Measurements from ENCODE around the gene PEX12. TPM values are rescaled to one million over a fixed set of nuclear protein-coding genes. Genes with fewer than 3 reads are reported as not detected.
A peak's percentile ranks its signal among the peaks of the same experiment; 100 is the strongest.

PEX12 gene
- polyA plus RNA-seq, 1 donor (not counting 4 experiments of a cell fraction or from before 2014, with no cell fraction given) = 6.4 TPM

GRCh38 chr17:35553310-35553709 lies 25.1 kb downstream of the PEX12 start:
- Histone ChIP-seq H3K4me2 (ENCODE audit: control insufficient read depth, extremely low read depth, insufficient read depth, low read depth, low read length) (no peak overlapping the region), H3K9me3 (ENCODE audit: control insufficient read depth, low read depth, low read length) (no peaks in the 10 kb centered on the region), H3K27me3 (ENCODE audit: control insufficient read depth, extremely low read depth, insufficient read depth, low read length) (peaks cover 4% of the 10 kb centered on the region), H2AFZ (ENCODE audit: control insufficient read depth, low read length) (no peak overlapping the region), H3K36me3 (ENCODE audit: control insufficient read depth in 2 of 2, extremely low read depth in 1 of 2, insufficient read depth in 2 of 2, low read length in 2 of 2) (no peaks in the 10 kb centered on the region), H3K4me1 (ENCODE audit: control insufficient read depth, extremely low read depth, insufficient read depth, low read length) (no peaks in the 10 kb centered on the region), H3K9me1 (ENCODE audit: control insufficient read depth, extremely low read depth, insufficient read depth, low read length) (no peaks in the 10 kb centered on the region), H3K9ac (ENCODE audit: control insufficient read depth, extremely low read depth, insufficient read depth, low read length) (no peak overlapping the region), H3K4me3 (ENCODE audit: control insufficient read depth in 2 of 3, extremely low read depth in 1 of 3, insufficient read depth in 2 of 3, low read depth in 1 of 3, low read length in 3 of 3) (no peak overlapping the region), H4K20me1 (ENCODE audit: control insufficient read depth, extremely low read depth, insufficient read depth, low read length) (no peaks in the 10 kb centered on the region), H3K79me2 (ENCODE audit: control insufficient read depth, insufficient read depth, low read length) (no peaks in the 10 kb centered on the region), H3K27ac (ENCODE audit: control insufficient read depth, insufficient read depth, low read length) (no peak overlapping the region)
- FAIRE-seq (no peak), DNase-seq (ENCODE audit: low read depth, low spot score) (no peak)
- TF ChIP-seq CTCF (optimal IDR thresholded peaks at IDR 0.05 in 1 of 3, IDR thresholded peaks at IDR 0.05 in 1 of 3, conservative IDR thresholded peaks at IDR 0.05 in 1 of 3; ENCODE audit: extremely low read depth in 1 of 3, insufficient read depth in 2 of 3, low read length in 3 of 3) (no peak), EZH2 (IDR thresholded peaks at IDR 0.05; ENCODE audit: low read length) (no peak)
- dilution Hi-C loops (cut with MboI; ENCODE audit: extremely low pct_ligation_motif_present, low sequenced_read_pairs) = no loop called here

DNA sequence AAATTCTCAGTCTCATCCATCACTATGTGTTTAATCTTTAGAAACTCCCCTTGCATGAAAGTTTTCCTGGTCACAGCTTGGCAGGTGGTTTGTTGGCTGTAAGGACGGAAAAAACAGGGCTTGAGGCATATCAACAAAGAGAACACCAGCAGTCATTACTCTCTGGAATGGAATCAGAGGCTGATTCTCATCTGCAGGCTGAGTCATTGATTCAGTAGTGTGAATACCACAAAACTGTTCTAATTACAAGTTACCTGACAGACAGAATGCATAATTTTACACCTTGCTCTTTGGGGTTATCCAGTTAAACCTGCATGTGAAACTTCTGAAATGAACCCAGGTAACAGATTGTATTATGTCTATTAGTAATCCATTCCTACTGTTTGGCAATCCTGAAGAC lies 29.4 kb downstream of the PEX12 start:
- Histone ChIP-seq H4K20me1 (ENCODE audit: control insufficient read depth, extremely low read depth, insufficient read depth, low read length) (no peaks in the 10 kb centered on the region), H3K36me3 (ENCODE audit: control insufficient read depth in 2 of 2, extremely low read depth in 1 of 2, insufficient read depth in 2 of 2, low read length in 2 of 2) (no peaks in the 10 kb centered on the region), H3K9me1 (ENCODE audit: control insufficient read depth, extremely low read depth, insufficient read depth, low read length) (no peaks in the 10 kb centered on the region), H2AFZ (ENCODE audit: control insufficient read depth, low read length) (no peak overlapping the region), H3K4me3 (ENCODE audit: control insufficient read depth in 2 of 3, extremely low read depth in 1 of 3, insufficient read depth in 2 of 3, low read depth in 1 of 3, low read length in 3 of 3) (no peak overlapping the region), H3K9ac (ENCODE audit: control insufficient read depth, extremely low read depth, insufficient read depth, low read length) (no peak overlapping the region), H3K4me2 (ENCODE audit: control insufficient read depth, extremely low read depth, insufficient read depth, low read depth, low read length) (no peak overlapping the region), H3K27me3 (ENCODE audit: control insufficient read depth, extremely low read depth, insufficient read depth, low read length) (peaks cover 4% of the 10 kb centered on the region), H3K4me1 (ENCODE audit: control insufficient read depth, extremely low read depth, insufficient read depth, low read length) (no peaks in the 10 kb centered on the region), H3K79me2 (ENCODE audit: control insufficient read depth, insufficient read depth, low read length) (no peaks in the 10 kb centered on the region), H3K27ac (ENCODE audit: control insufficient read depth, insufficient read depth, low read length) (no peak overlapping the region), H3K9me3 (ENCODE audit: control insufficient read depth, low read depth, low read length) (no peaks in the 10 kb centered on the region)
- no peak for TF ChIP-seq EZH2 (IDR thresholded peaks at IDR 0.05; ENCODE audit: low read length)
- no peak for TF ChIP-seq CTCF (optimal IDR thresholded peaks at IDR 0.05 in 1 of 3, IDR thresholded peaks at IDR 0.05 in 1 of 3, conservative IDR thresholded peaks at IDR 0.05 in 1 of 3; ENCODE audit: extremely low read depth in 1 of 3, insufficient read depth in 2 of 3, low read length in 3 of 3)
- dilution Hi-C loops (cut with MboI; ENCODE audit: extremely low pct_ligation_motif_present, low sequenced_read_pairs) = no loop called here
- peak; percentile 55 for FAIRE-seq
- no peak for DNase-seq (ENCODE audit: low read depth, low spot score)
